ENCODE results near the gene CLDN5.
"Not testable (repeated sequence)": the region's sequence is repeated elsewhere in the genome, so short reads cannot be mapped to it uniquely, and the experiment has no call there.

CLDN5 gene

GRCh38 chr22:19548427-19548826 is 24.2 kb upstream of the CLDN5 start:
- not testable (repeated sequence) for DNase-seq (ENCODE audit: low read depth)

- no peak for DNase-seq (ENCODE audit: low read depth)
These were observed 23.4 kb upstream of the CLDN5 start for GRCh38 chr22:19547620-19548019.

GRCh38 chr22:19546680-19547079 is 22.5 kb upstream of the CLDN5 start:
- DNase-seq (ENCODE audit: low read depth) = no peak

GRCh38 chr22:19545935-19546207 is 21.7 kb upstream of the CLDN5 start:
- no peak for DNase-seq (ENCODE audit: low read depth)

GRCh38 chr22:19543970-19544708 is 19.9 kb upstream of the CLDN5 start:
- no peak for DNase-seq (ENCODE audit: low read depth)

DNA sequence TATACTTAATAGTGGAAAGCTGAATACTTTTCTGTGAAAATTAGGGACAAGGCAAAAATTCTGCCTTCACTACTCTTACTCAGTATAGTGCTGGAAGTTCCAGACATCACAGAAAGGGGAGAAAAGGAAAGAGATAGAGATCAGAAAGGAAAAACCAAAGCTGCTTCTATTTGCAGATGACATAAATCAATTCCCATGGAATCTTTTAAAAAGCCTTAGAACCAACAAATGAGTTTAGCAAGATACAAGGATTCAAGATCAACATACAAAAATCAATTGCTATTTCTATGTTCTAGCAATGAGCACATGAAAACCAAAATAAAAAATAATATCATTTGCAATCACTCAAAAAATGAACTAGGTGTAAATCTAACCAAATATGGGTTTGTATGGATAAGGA is 16.2 kb upstream of the CLDN5 start:
- no peak for DNase-seq (ENCODE audit: low read depth)

- DNase-seq (ENCODE audit: low read depth) = no peak
These were observed 13.8 kb upstream of the CLDN5 start for GRCh38 chr22:19537941-19538488.

DNA sequence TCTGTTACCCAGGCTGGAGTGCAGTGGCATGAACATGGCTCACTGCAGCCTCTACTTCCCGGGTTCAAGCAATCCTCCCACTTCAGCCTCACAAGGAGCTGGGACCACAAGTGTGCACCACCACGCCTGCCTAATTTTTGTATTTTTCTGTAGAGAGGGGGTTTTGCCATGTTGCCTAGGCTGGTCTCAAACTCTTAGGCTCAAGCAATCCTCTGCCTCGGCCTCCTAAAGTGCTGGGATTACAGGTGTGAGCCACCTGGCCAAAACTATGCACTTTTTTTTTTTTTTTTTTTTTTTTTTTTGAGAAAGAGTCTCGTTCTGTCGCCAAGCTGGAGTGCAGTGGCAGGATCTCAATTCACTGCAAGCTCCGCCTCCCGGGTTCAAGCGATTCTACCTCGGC is 12.4 kb upstream of the CLDN5 start:
- DNase-seq (ENCODE audit: low read depth) = no peak

- no peak for DNase-seq (ENCODE audit: low read depth)
These were observed 10.8 kb upstream of the CLDN5 start for GRCh38 chr22:19535001-19535400.

DNA sequence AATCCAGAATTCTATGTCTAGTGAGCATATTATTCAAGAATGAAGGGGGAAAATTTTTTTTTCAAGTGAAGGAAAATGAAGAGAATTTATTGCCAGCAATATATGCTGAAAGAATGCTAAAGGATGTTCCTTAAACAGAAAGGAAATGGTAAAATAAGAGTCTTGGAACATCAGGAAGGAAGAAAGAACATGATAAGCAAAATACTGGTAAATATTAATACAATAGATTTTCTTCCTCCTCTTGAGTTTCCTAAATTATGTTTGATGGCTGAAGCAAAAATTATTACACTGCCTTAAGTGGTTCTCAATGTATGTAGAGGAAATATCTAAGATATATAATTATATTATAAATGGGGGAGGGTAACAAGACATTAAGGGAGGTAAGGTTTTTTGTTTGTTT is 9.6 kb upstream of the CLDN5 start:
- DNase-seq (ENCODE audit: low read depth) = no peak

- DNase-seq (ENCODE audit: low read depth) = no peak
These were observed 8.9 kb upstream of the CLDN5 start for GRCh38 chr22:19533049-19533626.

DNA sequence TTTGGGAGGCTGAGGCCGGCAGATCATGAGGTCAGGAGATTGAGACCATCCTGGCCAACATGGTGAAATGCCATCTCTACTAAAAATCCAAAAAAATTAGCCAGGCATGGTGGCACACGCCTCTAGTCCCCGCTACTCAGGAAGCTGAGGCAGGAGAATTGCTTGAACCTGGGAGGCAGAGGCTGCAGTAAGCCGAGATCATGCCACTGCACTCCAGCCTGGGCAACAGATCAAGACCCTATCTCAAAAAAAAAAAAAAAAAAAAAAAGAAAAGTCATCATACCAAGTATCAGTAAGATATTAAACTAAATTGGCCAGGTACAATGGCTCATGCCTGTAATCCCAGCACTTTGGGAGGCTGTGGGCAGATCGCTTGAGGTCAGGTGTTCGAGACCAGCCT is 7.1 kb upstream of the CLDN5 start:
- DNase-seq (ENCODE audit: low read depth) = not testable (repeated sequence)

DNA sequence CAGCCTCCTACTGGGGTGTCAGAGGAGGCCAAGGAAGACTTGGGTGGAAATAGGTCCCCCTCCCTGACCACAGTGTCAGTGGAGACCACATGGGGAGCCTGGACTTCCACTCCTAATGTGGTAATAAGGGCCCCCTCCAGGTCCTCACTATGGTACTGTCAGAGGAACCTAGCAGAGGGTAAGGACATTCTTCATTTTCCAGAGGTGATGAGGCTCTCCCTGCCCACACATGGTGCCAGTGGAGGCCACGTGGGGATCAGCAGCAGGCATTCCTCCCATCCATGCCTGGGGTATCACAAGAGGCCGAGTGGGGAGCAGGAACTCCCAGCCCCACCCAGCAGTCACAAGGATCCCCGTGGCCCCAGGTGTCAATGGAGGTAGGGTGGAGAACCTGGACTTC is 6.5 kb upstream of the CLDN5 start:
- no peak for DNase-seq (ENCODE audit: low read depth)

DNA sequence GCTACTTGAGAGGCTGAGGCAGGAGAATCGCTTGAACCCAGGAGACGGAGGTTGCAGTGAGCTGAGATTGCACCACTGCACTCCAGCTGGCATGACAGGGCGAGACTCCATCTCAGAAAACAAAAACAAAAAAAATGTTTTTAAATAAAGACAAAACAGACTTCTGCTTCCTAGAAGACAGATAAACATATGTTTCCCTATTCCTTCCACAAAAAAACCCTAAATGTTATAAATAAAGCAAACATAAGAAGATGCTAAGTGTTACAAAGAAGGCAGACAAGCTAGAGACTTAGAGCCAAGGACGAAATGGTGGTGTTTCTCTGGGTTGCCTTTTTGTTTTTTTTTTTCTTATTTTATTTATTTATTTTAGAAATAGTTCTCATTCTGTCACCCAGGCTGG is 5.6 kb upstream of the CLDN5 start:
- no peak for DNase-seq (ENCODE audit: low read depth)

DNA sequence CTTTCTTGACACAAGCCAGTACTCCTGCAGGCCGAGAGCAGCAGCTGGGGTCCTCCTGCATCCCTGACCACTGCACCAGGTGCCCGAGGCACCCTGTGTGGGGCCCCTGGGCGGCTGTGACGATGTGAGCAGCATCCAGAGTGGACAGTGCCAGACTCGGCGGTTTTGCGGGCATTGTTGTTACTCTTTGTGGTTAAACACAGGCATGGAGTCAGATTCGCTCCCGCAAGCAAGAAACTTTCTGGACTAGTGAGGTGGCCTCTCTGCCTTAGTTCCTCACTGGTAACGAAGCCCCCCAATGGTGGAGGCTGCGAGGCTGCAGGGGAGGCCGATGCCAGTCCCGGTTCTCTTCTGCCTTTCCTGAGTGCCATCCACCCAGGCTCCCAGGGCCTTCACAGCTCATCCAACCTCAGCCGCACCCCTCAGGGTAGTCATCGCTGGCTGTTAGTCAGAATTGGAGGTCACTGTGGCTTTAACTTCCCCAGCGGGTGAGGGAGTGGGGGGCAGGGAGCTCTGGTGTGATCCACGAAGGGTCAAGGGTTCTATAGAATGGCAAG is 3.7 kb upstream of the CLDN5 start:
- no peak for DNase-seq (ENCODE audit: low read depth)

DNA sequence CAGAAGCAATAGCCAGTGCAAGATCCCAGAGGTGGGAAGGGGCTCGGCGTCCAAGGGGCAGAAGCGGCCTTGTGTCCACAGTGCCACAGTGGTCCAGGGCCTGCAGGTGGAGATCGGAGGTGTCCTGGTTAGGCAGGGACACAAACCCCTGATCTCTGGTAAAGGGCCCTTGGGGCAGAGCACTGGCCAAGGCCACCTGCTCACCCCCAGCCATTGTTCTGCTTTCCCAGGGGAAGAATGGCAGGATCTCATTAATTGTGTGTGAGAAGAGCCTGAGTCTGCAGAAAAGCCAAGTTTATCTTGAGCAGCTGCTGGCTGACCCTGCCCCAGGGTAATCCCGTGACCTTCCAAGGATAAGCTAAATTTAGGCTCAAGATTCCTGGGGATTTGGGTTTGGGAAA is 3.1 kb upstream of the CLDN5 start:
- DNase-seq (ENCODE audit: low read depth) = no peak

DNA sequence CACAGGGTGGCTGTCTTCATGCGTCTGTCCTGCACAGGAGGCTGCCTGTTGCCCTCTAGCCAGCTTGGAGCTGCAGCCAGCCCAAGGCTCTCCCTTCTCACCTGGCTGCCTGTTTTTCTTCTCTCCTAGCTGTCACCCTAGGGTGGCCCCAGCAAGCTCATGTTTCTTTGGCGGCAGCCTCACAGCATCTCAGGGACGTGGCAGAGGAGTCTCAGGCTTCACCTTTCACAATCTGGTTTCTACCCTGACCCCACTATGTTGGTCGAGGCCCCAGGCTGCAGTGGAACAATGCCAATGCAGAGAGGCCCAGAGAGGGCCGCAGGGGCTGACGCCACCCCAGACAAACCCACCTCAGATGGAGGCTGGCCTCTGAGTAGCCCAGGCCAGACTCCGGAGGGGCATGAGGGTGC is 2.5 kb upstream of the CLDN5 start:
- DNase-seq (ENCODE audit: low read depth) = no peak

GRCh38 chr22:19526076-19526701 is 2.0 kb upstream of the CLDN5 start:
- no peak for DNase-seq (ENCODE audit: low read depth)

- DNase-seq (ENCODE audit: low read depth) = no peak
These were observed 1.5 kb upstream of the CLDN5 start for GRCh38 chr22:19525666-19526065.

- no peak for DNase-seq (ENCODE audit: low read depth)
These were observed 978 bp upstream of the CLDN5 start for GRCh38 chr22:19525116-19525660.

GRCh38 chr22:19523240-19524169 is 705 bp downstream of the CLDN5 start:
- no peak for DNase-seq (ENCODE audit: low read depth)

- no peak for DNase-seq (ENCODE audit: low read depth)
These were observed 1.4 kb downstream of the CLDN5 start for GRCh38 chr22:19522881-19523239.
